ENCODE results near the gene MYMX.

Gene MYMX

DNA sequence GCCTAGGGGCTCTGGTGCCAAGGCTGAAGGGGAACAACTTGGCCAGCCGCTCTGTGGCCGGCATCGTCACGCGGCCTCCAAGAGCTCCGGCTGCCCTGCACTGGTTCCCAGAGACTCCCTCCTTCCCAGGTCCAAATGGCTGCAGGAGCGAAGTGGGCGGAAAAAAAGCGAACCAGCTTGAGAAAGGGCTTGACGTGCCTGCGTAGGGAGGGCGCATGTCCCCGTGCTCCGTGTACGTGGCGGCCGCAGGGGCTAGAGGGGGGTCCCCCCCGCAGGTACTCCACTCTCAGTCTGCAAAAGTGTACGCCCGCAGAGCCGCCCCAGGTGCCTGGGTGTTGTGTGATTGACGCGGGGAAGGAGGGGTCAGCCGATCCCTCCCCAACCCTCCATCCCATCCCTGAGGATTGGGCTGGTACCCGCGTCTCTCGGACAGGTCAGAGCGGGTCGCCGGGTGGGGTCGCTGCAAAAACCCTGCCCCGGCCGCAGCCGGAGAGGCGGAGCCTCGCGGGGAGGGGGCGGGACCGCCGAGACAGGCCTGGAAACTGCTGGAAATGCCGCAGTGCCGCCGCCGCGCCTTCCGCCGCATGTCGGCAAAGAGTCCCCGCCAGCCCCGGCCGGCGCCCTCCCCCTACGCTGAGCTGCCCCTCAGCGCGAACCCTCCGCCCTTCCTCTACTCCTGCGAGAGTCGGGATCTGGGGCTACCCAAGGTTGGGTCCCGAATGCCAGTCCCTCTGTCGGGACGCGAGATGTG, 29.4 kb downstream of the MYMX start:
- TF ChIP-seq GATA3 (IDR thresholded peaks at IDR 0.05; ENCODE audit: low read depth, low read length) (no peak), GATA2 (IDR thresholded peaks at IDR 0.05; ENCODE audit: low read depth, low read length) (no peak; the same call in 1 of the 2 replicates)

DNA sequence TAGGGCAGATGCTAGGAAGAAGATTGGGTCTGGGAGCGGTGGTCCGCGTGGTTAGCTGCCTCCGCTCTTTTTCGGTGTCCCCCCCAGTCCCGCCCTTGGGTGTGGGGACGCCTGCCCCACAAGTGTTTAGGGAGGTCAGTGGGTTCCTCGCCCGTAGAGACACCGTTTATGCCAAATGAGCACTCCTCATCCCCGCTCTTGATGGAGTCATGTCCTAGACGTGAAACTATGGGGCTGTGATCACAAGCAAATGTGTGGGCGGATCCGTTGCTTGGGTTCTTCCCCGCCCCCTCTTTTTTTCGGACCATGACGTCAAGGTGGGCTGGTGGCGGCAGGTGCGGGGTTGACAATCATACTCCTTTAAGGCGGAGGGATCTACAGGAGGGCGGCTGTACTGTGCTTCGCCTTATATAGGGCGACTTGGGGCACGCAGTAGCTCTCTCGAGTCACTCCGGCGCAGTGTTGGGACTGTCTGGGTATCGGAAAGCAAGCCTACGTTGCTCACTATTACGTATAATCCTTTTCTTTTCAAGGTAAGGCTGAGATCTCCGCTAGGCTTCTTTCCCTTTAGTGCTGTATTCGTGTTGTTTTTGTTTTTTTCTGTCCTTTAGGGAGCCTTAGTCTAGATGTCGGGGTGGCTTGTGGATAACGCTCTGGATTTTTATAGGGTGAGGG, 30.1 kb downstream of the MYMX start, which contains the start of gene HSP90AB1:
Gene HSP90AB1, plus strand, starts transcription at position 439 of the 675 bp plus-strand sequence. CDS start 1,529 bp downstream, outside the sequence.
- TF ChIP-seq GATA2 (IDR thresholded peaks at IDR 0.05; ENCODE audit: low read depth, low read length) (no peak), GATA3 (IDR thresholded peaks at IDR 0.05; ENCODE audit: low read depth, low read length) (no peak)

DNA sequence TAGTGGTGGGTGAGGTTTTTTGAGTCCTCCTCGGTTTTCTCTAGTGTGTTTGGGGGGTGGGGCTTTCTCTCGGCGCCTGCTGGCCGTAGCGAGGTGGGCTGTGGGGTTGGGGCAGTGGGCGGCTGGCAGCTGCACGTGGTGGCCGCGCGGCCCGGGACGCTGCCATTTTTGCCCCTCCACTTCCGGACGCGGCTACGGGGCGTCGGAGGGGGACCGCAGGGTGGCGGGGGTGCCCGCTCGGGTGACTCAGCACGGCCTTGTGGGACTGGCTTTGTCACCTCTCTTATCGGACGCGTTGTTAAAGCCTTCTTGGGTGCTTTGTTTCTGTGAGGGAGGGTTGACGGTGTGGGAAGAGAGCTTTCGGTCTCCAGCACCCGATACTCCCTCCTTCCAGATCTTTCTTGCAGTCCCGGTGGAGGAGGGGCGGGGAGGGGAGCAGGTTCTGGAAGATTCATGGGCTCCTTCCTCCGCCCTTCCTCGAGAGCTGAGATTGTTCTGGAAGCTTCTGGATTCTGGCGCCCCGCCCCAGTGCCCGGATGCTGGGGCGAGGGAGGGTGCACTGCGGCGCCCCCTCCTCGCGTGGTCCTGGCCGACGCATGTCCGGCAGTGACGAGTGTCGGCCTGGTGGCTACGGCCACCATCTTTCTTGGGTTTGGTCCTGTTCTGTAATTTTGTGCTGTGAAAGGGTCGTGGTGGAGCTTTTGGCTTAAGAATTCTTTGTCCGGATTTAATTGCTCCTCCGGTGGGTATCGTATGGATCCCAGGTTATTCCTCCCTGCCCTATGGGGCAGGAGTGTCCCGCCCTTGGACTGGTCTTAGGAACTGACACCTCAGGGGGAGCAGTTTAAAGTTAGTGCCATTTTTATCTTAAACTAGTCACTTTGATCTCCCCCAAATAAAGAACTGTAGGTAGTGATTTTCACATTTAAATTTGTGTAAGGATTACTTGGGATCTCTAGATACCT, 30.9 kb downstream of the MYMX start:
- TF ChIP-seq GATA2 (IDR thresholded peaks at IDR 0.05; ENCODE audit: low read depth, low read length) (no peak), GATA3 (IDR thresholded peaks at IDR 0.05; ENCODE audit: low read depth, low read length) (no peak)

DNA sequence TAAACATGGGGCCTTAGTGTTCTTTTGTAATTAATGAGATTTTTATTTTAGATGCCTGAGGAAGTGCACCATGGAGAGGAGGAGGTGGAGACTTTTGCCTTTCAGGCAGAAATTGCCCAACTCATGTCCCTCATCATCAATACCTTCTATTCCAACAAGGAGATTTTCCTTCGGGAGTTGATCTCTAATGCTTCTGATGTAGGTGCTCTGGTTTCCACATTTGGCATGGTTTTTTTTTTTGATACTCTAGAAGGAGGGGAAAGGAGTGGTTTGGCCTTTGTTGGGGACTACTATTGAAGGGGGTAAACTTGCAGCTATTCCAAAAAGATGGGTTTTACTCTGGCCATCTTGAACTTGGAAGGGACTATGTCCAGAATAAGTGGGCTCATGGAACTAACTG, 31.9 kb downstream of the MYMX start:
- no peak for TF ChIP-seq GATA3 (IDR thresholded peaks at IDR 0.05; ENCODE audit: low read depth, low read length)
- TF ChIP-seq GATA2 (IDR thresholded peaks at IDR 0.05; ENCODE audit: low read depth, low read length) = no peak

DNA sequence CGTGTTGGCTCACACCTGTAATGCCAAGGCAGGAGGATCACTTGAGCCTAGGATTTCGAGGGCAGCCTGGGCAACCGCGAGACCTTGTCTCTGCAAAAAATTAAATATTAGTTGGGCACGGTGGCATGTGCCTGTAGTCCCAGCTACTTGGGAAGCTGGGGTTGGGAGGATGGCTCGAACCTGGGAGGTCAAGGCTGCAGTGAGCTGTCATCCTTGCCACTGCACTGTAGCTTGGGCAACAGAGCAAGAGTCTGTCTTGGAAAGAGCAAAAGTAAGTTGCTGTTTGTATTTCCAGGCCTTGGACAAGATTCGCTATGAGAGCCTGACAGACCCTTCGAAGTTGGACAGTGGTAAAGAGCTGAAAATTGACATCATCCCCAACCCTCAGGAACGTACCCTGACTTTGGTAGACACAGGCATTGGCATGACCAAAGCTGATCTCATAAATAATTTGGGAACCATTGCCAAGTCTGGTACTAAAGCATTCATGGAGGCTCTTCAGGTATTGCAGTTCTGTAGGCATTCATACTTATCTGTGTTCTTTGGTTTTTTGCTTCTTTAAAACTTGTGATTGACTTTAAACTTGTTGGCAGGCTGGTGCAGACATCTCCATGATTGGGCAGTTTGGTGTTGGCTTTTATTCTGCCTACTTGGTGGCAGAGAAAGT, 32.5 kb downstream of the MYMX start:
- TF ChIP-seq GATA2 (IDR thresholded peaks at IDR 0.05; ENCODE audit: low read depth, low read length) (no peak), GATA3 (IDR thresholded peaks at IDR 0.05; ENCODE audit: low read depth, low read length) (no peak)

DNA sequence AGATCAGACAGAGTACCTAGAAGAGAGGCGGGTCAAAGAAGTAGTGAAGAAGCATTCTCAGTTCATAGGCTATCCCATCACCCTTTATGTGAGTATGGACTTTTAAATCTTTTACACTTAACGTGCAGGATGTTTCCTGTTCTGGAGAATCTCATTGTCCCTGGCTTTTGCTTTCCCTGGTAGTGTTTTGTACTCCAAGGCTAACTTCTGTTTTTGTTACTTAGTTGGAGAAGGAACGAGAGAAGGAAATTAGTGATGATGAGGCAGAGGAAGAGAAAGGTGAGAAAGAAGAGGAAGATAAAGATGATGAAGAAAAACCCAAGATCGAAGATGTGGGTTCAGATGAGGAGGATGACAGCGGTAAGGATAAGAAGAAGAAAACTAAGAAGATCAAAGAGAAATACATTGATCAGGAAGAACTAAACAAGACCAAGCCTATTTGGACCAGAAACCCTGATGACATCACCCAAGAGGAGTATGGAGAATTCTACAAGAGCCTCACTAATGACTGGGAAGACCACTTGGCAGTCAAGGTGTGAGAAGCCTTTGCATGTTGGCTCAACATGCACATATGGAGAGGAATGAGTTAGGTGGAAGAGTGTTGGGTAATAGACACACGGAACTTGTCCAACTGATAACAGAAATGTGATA, 33.5 kb downstream of the MYMX start:
- TF ChIP-seq GATA3 (IDR thresholded peaks at IDR 0.05; ENCODE audit: low read depth, low read length) (no peak), GATA2 (IDR thresholded peaks at IDR 0.05; ENCODE audit: low read depth, low read length) (no peak)

DNA sequence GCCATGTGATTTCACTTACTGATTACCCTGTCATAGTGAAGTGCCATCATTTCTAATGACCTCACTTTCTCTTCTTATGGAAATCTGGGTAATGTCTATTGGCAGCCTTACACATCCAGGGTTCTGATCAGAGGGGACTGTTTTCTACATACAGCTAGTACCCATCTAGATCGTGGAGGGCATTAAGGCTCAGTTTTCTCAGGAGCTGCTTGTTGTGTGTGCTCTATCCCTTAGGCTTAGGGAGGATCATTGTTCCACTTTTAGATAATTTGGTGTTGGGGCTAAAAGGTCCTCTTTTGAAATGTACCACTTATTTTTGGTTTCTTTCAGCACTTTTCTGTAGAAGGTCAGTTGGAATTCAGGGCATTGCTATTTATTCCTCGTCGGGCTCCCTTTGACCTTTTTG, 34.0 kb downstream of the MYMX start:
- TF ChIP-seq GATA3 (IDR thresholded peaks at IDR 0.05; ENCODE audit: low read depth, low read length) = no peak
- no peak for TF ChIP-seq GATA2 (IDR thresholded peaks at IDR 0.05; ENCODE audit: low read depth, low read length)

DNA sequence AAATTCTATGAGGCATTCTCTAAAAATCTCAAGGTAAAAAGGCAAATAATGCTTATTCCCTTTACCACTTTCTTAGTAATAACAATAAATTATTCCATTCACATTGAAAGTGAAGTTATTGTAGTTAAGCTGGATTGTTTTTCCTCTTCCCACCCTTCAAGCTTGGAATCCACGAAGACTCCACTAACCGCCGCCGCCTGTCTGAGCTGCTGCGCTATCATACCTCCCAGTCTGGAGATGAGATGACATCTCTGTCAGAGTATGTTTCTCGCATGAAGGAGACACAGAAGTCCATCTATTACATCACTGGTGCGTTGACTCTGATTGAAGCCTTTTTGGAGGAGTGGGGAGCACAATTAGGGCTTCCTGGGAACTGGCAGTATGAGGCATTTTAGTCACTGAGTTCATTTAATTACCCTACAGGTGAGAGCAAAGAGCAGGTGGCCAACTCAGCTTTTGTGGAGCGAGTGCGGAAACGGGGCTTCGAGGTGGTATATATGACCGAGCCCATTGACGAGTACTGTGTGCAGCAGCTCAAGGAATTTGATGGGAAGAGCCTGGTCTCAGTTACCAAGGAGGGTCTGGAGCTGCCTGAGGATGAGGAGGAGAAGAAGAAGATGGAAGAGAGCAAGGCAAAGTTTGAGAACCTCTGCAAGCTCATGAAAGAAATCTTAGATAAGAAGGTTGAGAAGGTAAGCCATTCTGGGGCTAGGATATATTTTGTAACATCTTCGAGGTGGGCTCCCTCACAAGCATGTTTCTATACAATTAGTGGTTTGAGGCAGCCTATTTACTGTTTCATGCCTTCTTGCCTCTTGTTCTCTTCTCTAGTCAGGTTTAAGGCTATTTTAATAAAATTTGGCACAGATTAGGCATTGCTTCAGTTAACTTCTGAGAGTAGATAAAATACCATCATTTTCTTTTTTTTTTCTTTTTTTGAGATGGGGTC, 35.1 kb downstream of the MYMX start:
- no peak for TF ChIP-seq GATA2 (IDR thresholded peaks at IDR 0.05; ENCODE audit: low read depth, low read length)
- no peak for TF ChIP-seq GATA3 (IDR thresholded peaks at IDR 0.05; ENCODE audit: low read depth, low read length)

DNA sequence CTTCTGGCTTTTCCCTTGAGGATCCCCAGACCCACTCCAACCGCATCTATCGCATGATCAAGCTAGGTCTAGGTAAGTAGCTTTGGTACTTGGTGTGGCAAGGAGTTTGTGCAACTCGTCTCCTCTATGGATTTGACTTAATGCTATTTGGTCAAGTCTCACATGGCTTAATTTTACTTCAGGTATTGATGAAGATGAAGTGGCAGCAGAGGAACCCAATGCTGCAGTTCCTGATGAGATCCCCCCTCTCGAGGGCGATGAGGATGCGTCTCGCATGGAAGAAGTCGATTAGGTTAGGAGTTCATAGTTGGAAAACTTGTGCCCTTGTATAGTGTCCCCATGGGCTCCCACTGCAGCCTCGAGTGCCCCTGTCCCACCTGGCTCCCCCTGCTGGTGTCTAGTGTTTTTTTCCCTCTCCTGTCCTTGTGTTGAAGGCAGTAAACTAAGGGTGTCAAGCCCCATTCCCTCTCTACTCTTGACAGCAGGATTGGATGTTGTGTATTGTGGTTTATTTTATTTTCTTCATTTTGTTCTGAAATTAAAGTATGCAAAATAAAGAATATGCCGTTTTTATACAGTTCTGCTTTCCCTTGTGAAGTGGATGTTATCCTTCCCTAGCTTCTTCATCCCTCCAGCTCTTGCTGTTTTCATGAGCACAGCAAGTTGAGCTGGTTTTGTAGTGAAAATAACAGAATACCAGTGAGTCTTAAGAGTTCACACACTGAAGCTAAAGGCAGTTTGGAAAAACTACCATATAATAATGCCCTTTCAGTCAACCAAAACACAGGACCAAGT, 36.8 kb downstream of the MYMX start:
- TF ChIP-seq GATA2 (IDR thresholded peaks at IDR 0.05; ENCODE audit: low read depth, low read length) (no peak), GATA3 (IDR thresholded peaks at IDR 0.05; ENCODE audit: low read depth, low read length) (no peak)

DNA sequence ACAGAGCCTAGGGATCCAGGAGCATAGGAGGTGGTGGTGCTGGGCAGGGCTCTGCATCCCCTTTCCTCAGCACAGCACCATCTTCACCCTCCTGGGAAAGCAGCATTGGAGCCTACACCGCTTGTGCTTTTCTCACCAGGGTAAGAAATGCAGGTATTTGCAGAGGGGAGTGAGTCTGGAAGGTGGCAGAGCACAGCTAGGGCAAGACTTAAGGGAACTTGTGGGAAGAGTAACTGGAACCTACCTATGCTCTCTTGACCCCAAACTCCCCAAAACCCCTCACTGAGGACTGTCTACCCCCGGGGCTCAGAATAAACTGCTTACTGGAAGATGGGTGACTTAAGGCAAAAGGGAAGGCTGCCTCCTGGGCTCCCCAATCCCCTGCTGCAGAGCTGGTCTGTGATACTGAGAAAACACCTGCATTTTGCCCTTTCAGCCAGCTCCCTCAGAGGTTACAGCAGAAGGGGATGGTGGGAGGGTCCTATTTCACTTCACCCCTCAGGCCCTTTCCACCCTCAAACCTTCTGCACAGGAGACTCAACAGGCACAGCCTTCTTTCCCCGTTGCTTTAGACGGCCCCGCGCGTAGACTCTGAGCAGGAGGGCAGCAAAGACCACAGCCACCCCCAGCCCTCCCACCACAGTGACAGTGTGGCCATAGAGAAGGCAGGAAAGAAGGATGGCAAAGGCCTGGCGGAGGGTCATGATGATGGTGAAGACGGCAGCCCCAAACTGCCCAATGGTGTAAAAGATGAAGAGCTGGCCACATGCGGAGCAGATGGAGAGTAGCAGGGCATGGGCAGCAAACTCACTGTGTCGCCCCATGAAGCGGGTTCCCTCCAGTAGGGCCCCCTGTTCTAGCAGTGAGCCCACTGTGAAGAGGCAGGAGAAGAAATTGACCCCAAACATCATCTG, 37.7 kb downstream of the MYMX start:
- no peak for TF ChIP-seq GATA3 (IDR thresholded peaks at IDR 0.05; ENCODE audit: low read depth, low read length)
- TF ChIP-seq GATA2 (IDR thresholded peaks at IDR 0.05; ENCODE audit: low read depth, low read length) = no peak
